COLO668 (cell line): ENCODE measurements around the gene SAMD4A.

ENCODE experiments used
- DNase-seq: peaks from one replicate; lab custom pipeline; 2025; ENCODE audit not compliant: unreplicated experiment; lab: John Stamatoyannopoulos, UW

The SAMD4A gene

GRCh38 chr14:54627540-54628363 lies 60.8 kb downstream of the SAMD4A start:
- DNase-seq = no peak

- no peak for DNase-seq
Measured at GRCh38 chr14:54629183-54629582, 62.3 kb downstream of the SAMD4A start.

- DNase-seq = no peak
Measured at GRCh38 chr14:54629635-54630360, 62.9 kb downstream of the SAMD4A start.

GRCh38 chr14:54631016-54631415 lies 64.1 kb downstream of the SAMD4A start:
- no peak for DNase-seq

GRCh38 chr14:54632452-54632851 lies 65.5 kb downstream of the SAMD4A start:
- no peak for DNase-seq

- DNase-seq = no peak
Measured at GRCh38 chr14:54633076-54633475, 66.1 kb downstream of the SAMD4A start.

GRCh38 chr14:54637270-54638134 lies 70.6 kb downstream of the SAMD4A start:
- DNase-seq = no peak

- DNase-seq = no peak
Measured at GRCh38 chr14:54638135-54638446, 71.2 kb downstream of the SAMD4A start.

GRCh38 chr14:54639611-54640010 lies 72.7 kb downstream of the SAMD4A start:
- no peak for DNase-seq

GRCh38 chr14:54640506-54640905 lies 73.6 kb downstream of the SAMD4A start:
- DNase-seq = no peak

- DNase-seq = no peak
Measured at GRCh38 chr14:54642121-54642520, 75.2 kb downstream of the SAMD4A start.

- no peak for DNase-seq
Measured at GRCh38 chr14:54642801-54643695, 76.1 kb downstream of the SAMD4A start.

GRCh38 chr14:54643696-54644176 lies 76.8 kb downstream of the SAMD4A start:
- no peak for DNase-seq

- DNase-seq = no peak
Measured at GRCh38 chr14:54645639-54646038, 78.7 kb downstream of the SAMD4A start.

GRCh38 chr14:54646626-54647025 lies 79.7 kb downstream of the SAMD4A start:
- no peak for DNase-seq

- no peak for DNase-seq
Measured at GRCh38 chr14:54647378-54647777, 80.5 kb downstream of the SAMD4A start.

- no peak for DNase-seq
Measured at GRCh38 chr14:54649056-54649455, 82.1 kb downstream of the SAMD4A start.

- DNase-seq = no peak
Measured at GRCh38 chr14:54650331-54650958, 83.5 kb downstream of the SAMD4A start.

- no peak for DNase-seq
Measured at GRCh38 chr14:54650959-54651351, 84.0 kb downstream of the SAMD4A start.

GRCh38 chr14:54651649-54652048 lies 84.7 kb downstream of the SAMD4A start:
- no peak for DNase-seq
